OCI-LY1 (cell line): ENCODE data around the gene ARAP3.

Source experiments
- H2AFZ ChIP-seq: fragments of 200-600 bp; sonication (generic), shearing (Covaris generic); 2 replicates; pipeline ENCODE4 v1.6.0; 2014; ENCODE audit warnings: antibody characterized with exemption, mild to moderate bottlenecking, low read length
- H3F3A ChIP-seq: fragments of 200-600 bp; sonication (generic), shearing (Covaris generic); 2 replicates; pipeline ENCODE4 v1.6.0; 2014; ENCODE audit warnings: mild to moderate bottlenecking, antibody characterized with exemption, low read length, moderate library complexity; ENCODE audit not compliant: insufficient read depth
- H3K27ac ChIP-seq: fragments of 200-600 bp; sonication (generic); 2 replicates; pipeline ENCODE4 v1.5.1; 2014; ENCODE audit warnings: low read length, mixed run types, mild to moderate bottlenecking, low read depth; ENCODE audit not compliant: poor library complexity, severe bottlenecking
- H3K27me3 ChIP-seq: fragments of 200-600 bp; sonication (generic); 2 replicates; pipeline ENCODE4 v1.6.0; 2014; ENCODE audit warnings: antibody characterized with exemption, mild to moderate bottlenecking, low read length, moderate library complexity; ENCODE audit not compliant: insufficient read depth
- H3K36me3 ChIP-seq: fragments of 200-600 bp; sonication (generic); 2 replicates; pipeline ENCODE4 v1.6.1; 2014; ENCODE audit warnings: mild to moderate bottlenecking, antibody characterized with exemption, low read length, moderate library complexity, mixed read lengths; ENCODE audit not compliant: insufficient read depth
- H3K4me1 ChIP-seq: fragments of 200-600 bp; sonication (generic); 2 replicates; pipeline ENCODE4 v1.5.1; 2014; ENCODE audit warnings: mild to moderate bottlenecking, low read length, moderate library complexity; ENCODE audit not compliant: insufficient read depth, severe bottlenecking
- H3K4me2 ChIP-seq: fragments of 200-600 bp; sonication (generic), shearing (Covaris generic); 2 replicates; pipeline ENCODE4 v1.6.1; 2014; ENCODE audit warnings: low read length
- H3K4me3 ChIP-seq: fragments of 200-600 bp; sonication (generic); 2 replicates; pipeline ENCODE4 v1.5.1; 2014; ENCODE audit warnings: low read length, low read depth, mild to moderate bottlenecking, mixed read lengths; ENCODE audit not compliant: poor library complexity, severe bottlenecking
- H3K79me2 ChIP-seq: fragments of 200-600 bp; shearing (Covaris generic); 2 replicates; pipeline ENCODE4 v1.6.1; 2016; ENCODE audit warnings: mixed run types, low read length, mixed read lengths; ENCODE audit not compliant: insufficient read depth
- H3K9ac ChIP-seq: fragments of 200-600 bp; sonication (generic), shearing (Covaris generic); 2 replicates; pipeline ENCODE4 v1.6.1; 2014; ENCODE audit warnings: mild to moderate bottlenecking, low read length, mixed read lengths
- H3K9me2 ChIP-seq: fragments of 200-600 bp; sonication (generic), shearing (Covaris generic); 2 replicates; pipeline ENCODE4 v1.6.1; 2014; ENCODE audit warnings: low read depth, mild to moderate bottlenecking, low read length, mixed read lengths
- H3K9me3 ChIP-seq: fragments of 200-600 bp; shearing (Covaris generic); 2 replicates; pipeline ENCODE4 v1.6.1; 2014; ENCODE audit warnings: low read length, mixed read lengths
- H4K20me1 ChIP-seq: fragments of 200-600 bp; sonication (generic), shearing (Covaris generic); 2 replicates; pipeline ENCODE4 v1.6.0; 2016; ENCODE audit warnings: mild to moderate bottlenecking, low read length; ENCODE audit not compliant: insufficient read depth
- CTCF ChIP-seq: fragments of 200-600 bp; sonication (generic), shearing (Covaris generic); IDR thresholded peaks from 2 replicates; pipeline ENCODE4 v1.5.1; 2017; ENCODE audit warnings: mild to moderate bottlenecking, antibody characterized with exemption, low read length, moderate library complexity, mixed read lengths
- EZH2 ChIP-seq: fragments of 200-600 bp; sonication (generic), shearing (Covaris generic); IDR thresholded peaks from 2 replicates; pipeline ENCODE4 v1.8.0; 2017; ENCODE audit warnings: borderline replicate concordance, mixed run types, mild to moderate bottlenecking, antibody characterized with exemption, low read length, moderate library complexity, mixed read lengths

Gene ARAP3

DNA sequence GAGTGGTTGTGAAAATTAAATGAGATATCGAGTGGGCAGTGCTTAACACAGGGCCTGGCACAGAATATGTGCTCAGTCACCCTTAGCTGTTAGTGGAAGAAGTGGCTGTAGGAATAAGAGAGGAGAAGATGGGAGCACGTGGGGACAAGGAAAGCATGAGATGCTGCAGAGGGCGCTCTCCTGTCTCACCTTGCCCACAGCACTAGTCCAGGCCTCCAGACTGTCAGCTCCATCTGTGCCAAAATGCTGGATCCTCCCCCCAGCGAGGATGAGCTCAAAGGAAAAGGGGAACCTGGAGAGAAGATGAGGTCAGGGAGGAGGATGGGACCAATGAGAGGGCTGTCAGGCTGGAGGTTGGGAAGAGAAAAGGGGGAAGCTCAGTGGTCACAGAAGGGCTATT lies 12.5 kb downstream of the ARAP3 start:
- no peaks in the 10 kb centered on the region for H3K79me2 ChIP-seq
- H3F3A ChIP-seq, result no peaks in the 10 kb centered on the region
- H4K20me1 ChIP-seq, result no peaks in the 10 kb centered on the region
- no peaks in the 10 kb centered on the region for H3K9me2 ChIP-seq
- no peaks in the 10 kb centered on the region for H3K27me3 ChIP-seq
- no peak overlapping the region for H3K27ac ChIP-seq
- no peaks in the 10 kb centered on the region for H3K36me3 ChIP-seq
- no peak overlapping the region for H3K9ac ChIP-seq
- H3K4me1 ChIP-seq, result no peaks in the 10 kb centered on the region
- no peak for TF ChIP-seq EZH2
- peak; percentile 22; the same call in 1 of the 2 replicates for TF ChIP-seq CTCF
- H3K9me3 ChIP-seq, result no peaks in the 10 kb centered on the region
- no peak overlapping the region for H3K4me2 ChIP-seq
- no peak overlapping the region for H3K4me3 ChIP-seq
- H2AFZ ChIP-seq, result no peak overlapping the region

DNA sequence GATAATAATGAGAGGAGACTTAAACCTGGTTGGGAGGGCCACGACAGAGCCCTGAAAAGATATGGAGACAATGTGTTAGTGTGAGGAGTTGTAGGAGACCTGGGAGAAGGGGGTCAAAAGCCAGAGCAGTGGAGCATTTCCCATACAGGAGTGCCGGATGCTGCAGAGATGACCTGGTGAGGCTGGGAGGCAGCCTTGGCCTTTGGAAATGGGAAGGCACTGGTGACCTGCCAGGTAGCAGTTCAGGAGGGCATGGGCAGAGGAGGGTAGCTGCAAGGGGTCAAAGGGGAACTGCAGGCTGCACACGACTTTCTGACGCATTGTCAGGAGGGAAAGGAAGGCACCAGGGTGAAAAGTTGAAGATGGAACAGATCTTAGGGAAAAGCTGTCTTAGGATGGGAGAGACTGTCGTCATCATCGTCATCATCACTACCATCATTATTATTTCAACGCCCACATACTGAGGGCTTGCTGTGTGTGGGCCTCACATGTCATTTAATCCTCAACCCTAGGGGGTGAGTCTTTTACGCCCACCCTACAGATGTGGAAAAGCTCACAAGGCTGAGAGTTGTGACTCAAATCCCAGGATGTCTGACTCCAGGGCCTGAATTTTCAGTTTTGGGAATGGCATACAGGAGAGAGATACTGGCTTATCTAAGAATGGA lies 13.3 kb downstream of the ARAP3 start:
- Histone ChIP-seq H3K4me2 (no peak overlapping the region), H3K27me3 (no peaks in the 10 kb centered on the region), H3F3A (no peaks in the 10 kb centered on the region), H3K4me3 (no peak overlapping the region), H3K9ac (no peak overlapping the region), H3K9me3 (no peaks in the 10 kb centered on the region), H3K9me2 (no peaks in the 10 kb centered on the region), H3K79me2 (no peaks in the 10 kb centered on the region), H3K36me3 (no peaks in the 10 kb centered on the region), H3K27ac (no peak overlapping the region), H2AFZ (no peak overlapping the region), H4K20me1 (no peaks in the 10 kb centered on the region), H3K4me1 (no peaks in the 10 kb centered on the region)
- TF ChIP-seq CTCF (no peak), EZH2 (no peak)

- H3K4me3 ChIP-seq, result no peak overlapping the region
- H3K9ac ChIP-seq, result no peak overlapping the region
- no peak overlapping the region for H3K27ac ChIP-seq
- H3F3A ChIP-seq, result no peaks in the 10 kb centered on the region
- H3K4me2 ChIP-seq, result no peak overlapping the region
- TF ChIP-seq EZH2 (no peak), CTCF (no peak)
- H3K79me2 ChIP-seq, result no peaks in the 10 kb centered on the region
- no peaks in the 10 kb centered on the region for H3K27me3 ChIP-seq
- no peak overlapping the region for H2AFZ ChIP-seq
- H3K9me3 ChIP-seq, result no peaks in the 10 kb centered on the region
- H3K36me3 ChIP-seq, result no peaks in the 10 kb centered on the region
- no peaks in the 10 kb centered on the region for H3K4me1 ChIP-seq
- H3K9me2 ChIP-seq, result no peaks in the 10 kb centered on the region
- H4K20me1 ChIP-seq, result no peaks in the 10 kb centered on the region
These were observed 15.8 kb downstream of the ARAP3 start for GRCh38 chr5:141665995-141666940.
